Naive thymus-derived CD4-positive, alpha-beta T cell (primary cell): ENCODE data around the gene BICDL1. TPM values are rescaled to one million over a fixed set of nuclear protein-coding genes. Genes with fewer than 3 reads are reported as not detected.
A peak's percentile ranks its signal among the peaks of the same experiment; 100 is the strongest.

ENCODE experiments used
- ATAC-seq: fragments of 150-1000 bp; cut with Tn5 transposase; 2 replicates; pipeline ENCODE4 v1.10.0; 2021; ENCODE audit warnings: mild to moderate bottlenecking, moderate library complexity
- CTCF ChIA-PET: fragments of 350-600 bp; sonication (Branson Sonifier 250); formaldehyde crosslinking; loops from one replicate; lab custom pipeline; 2021; ENCODE audit warnings: antibody characterized with exemption; lab: Charles Lee
- POLR2A ChIA-PET: fragments of 350-600 bp; sonication (Branson Sonifier 250); formaldehyde crosslinking; loops from one replicate; lab custom pipeline; 2021; ENCODE audit warnings: antibody characterized with exemption, inconsistent platforms; lab: Charles Lee
- DNase-seq, 9 donors: peaks; one replicate each; pipeline versions ENCODE4 v3.0.0 to v3.0.0-alpha.2; 2020 to 2022; ENCODE audit warnings: mixed read lengths in 1 of 9
- H3K27ac ChIP-seq: one replicate; pipeline ENCODE4 v1.7.0; 2013; ENCODE audit warnings: mild to moderate bottlenecking, low read depth, low read length, moderate library complexity
- H3K27me3 ChIP-seq, 2 donors: one replicate each; pipeline ENCODE4 v1.7.0; 2013; ENCODE audit warnings: low read length in 2 of 2, mild to moderate bottlenecking in 2 of 2, moderate library complexity in 2 of 2; ENCODE audit not compliant: control insufficient read depth in 2 of 2, insufficient read depth in 2 of 2
- H3K36me3 ChIP-seq, 3 experiments: 1 replicate in 2 of 3; 2 replicates in 1 of 3; pipeline ENCODE4 v1.7.0; 2013; ENCODE audit warnings: low read length in 3 of 3, mild to moderate bottlenecking in 3 of 3, moderate library complexity in 1 of 3; ENCODE audit not compliant: insufficient read depth in 3 of 3, control insufficient read depth in 2 of 3
- H3K4me1 ChIP-seq, 2 donors: one replicate each; pipeline ENCODE4 v1.7.0; 2013; ENCODE audit warnings: low read length in 2 of 2, mild to moderate bottlenecking in 2 of 2, moderate library complexity in 1 of 2; ENCODE audit not compliant: control insufficient read depth in 2 of 2, insufficient read depth in 2 of 2
- H3K4me3 ChIP-seq: 2 replicates; pipeline ENCODE4 v1.7.0; 2013; ENCODE audit warnings: mild to moderate bottlenecking, low read length
- H3K9me3 ChIP-seq, 3 experiments: 1 replicate in 2 of 3; 2 replicates in 1 of 3; pipeline ENCODE4 v1.7.0; 2013; ENCODE audit warnings: low read length in 3 of 3; ENCODE audit not compliant: control insufficient read depth in 2 of 3
- H3K27ac Mint-ChIP-seq, 9 donors: one replicate each; pipeline ENCODE4 v1.8.0; 2020 to 2022; ENCODE audit warnings: mixed read lengths in 9 of 9, mild to moderate bottlenecking in 8 of 9, moderate library complexity in 5 of 9, inconsistent platforms in 2 of 9
- H3K27me3 Mint-ChIP-seq, 5 donors: one replicate each; pipeline ENCODE4 v1.8.0; 2021 to 2022; ENCODE audit warnings: mixed read lengths in 5 of 5, mild to moderate bottlenecking in 1 of 5
- H3K36me3 Mint-ChIP-seq, 5 donors: one replicate each; pipeline ENCODE4 v1.8.0; 2020 to 2022; ENCODE audit warnings: mixed read lengths in 5 of 5, mild to moderate bottlenecking in 3 of 5, inconsistent platforms in 1 of 5
- H3K4me1 Mint-ChIP-seq, 7 donors: one replicate each; pipeline ENCODE4 v1.8.0; 2020 to 2022; ENCODE audit warnings: mixed read lengths in 7 of 7, mild to moderate bottlenecking in 3 of 7, inconsistent platforms in 1 of 7
- H3K4me3 Mint-ChIP-seq, 10 donors: one replicate each; pipeline ENCODE4 v1.8.0; 2020 to 2022; ENCODE audit warnings: mild to moderate bottlenecking in 10 of 10, mixed read lengths in 10 of 10, moderate library complexity in 6 of 10, inconsistent platforms in 2 of 10
- H3K9me3 Mint-ChIP-seq, 11 donors: one replicate each; pipeline ENCODE4 v1.8.0; 2020 to 2022; ENCODE audit warnings: mixed read lengths in 11 of 11, mild to moderate bottlenecking in 4 of 11, inconsistent platforms in 1 of 11, moderate library complexity in 1 of 11
- intact Hi-C, 2 donors: fragments of 100-400 bp; cut with micrococcal nuclease; formaldehyde crosslinking; loops; one replicate each; pipeline ENCODE4 v1.15.1; 2023
- polyA plus RNA-seq, 2 donors: library from polyadenylated mRNA; unstranded; fragments of 300-500 nt; fragmentation: Illumina TruSeq; gene quantifications; one replicate each; pipeline ENCODE4 v1.2.3, GENCODE V29; 2021
- total RNA-seq, 6 experiments: library from RNA in 5 of 6; stranded (reverse) in 5 of 6; gene quantifications; 1 replicate in 5 of 6; 2 replicates in 1 of 6; pipeline ENCODE4 v1.2.3 and lab custom pipeline; 2021 to 2026

Gene BICDL1
- total and polyA plus RNA-seq, 7 experiments from 2014 or later: 2.4 to 156 (median 111) TPM

- no peak for DNase-seq
- CTCF ChIA-PET: interaction anchor here (0.6 kb wide), 1 partner anchor 751 kb away, joined by 3 read pairs; no protein-coding TSS in a partner anchor
- Mint-ChIP-seq H3K4me3 (no peak overlapping the region), H3K36me3 (peaks cover 8 to 23% (median 19%) of the 10 kb centered on the region in 5 donors), H3K9me3 (peaks cover 0 to 5% (median 0%) of the 10 kb centered on the region in 11 donors), H3K27ac (peak overlapping the region in 6 of 9 donors; percentile 6 to 88 (median 72)), H3K4me1 (peaks cover 9 to 56% (median 42%) of the 10 kb centered on the region in 7 donors), H3K27me3 (no peaks in the 10 kb centered on the region)
- Histone ChIP-seq H3K9me3 (no peaks in the 10 kb centered on the region), H3K27me3 (no peaks in the 10 kb centered on the region), H3K4me1 (peaks cover 10 to 19% of the 10 kb centered on the region in 2 donors), H3K27ac (no peak overlapping the region), H3K36me3 (no peaks in the 10 kb centered on the region), H3K4me3 (no peak overlapping the region)
- POLR2A ChIA-PET: interaction anchor here (0.8 kb wide), 1 partner anchor 36 kb away, joined by 3 read pairs; no protein-coding TSS in a partner anchor
- intact Hi-C loops: no loop called here
- no peak for ATAC-seq
Observed at GRCh38 chr12:120049426-120049825, 60.4 kb downstream of the BICDL1 start.

- H3K4me3 ChIP-seq: no peak overlapping the region
- H3K27ac ChIP-seq: no peak overlapping the region
- peaks cover 0 to 5% (median 0%) of the 10 kb centered on the region in 11 donors for H3K9me3 Mint-ChIP-seq
- ATAC-seq: no peak
- DNase-seq: no peak
- no peak overlapping the region for H3K4me3 Mint-ChIP-seq
- H3K27me3 Mint-ChIP-seq: no peaks in the 10 kb centered on the region
- H3K9me3 ChIP-seq: no peaks in the 10 kb centered on the region
- intact Hi-C loops: no loop called here
- CTCF ChIA-PET: no interaction called here
- peak overlapping the region in 1 of 9 donors; percentile 15 for H3K27ac Mint-ChIP-seq
- H3K4me1 ChIP-seq: peaks cover 10 to 19% of the 10 kb centered on the region in 2 donors
- H3K4me1 Mint-ChIP-seq: peaks cover 10 to 50% (median 42%) of the 10 kb centered on the region in 7 donors
- POLR2A ChIA-PET: interaction anchor here (1.0 kb wide), 1 partner anchor 44 kb away, joined by 3 read pairs; no protein-coding TSS in a partner anchor
- H3K36me3 Mint-ChIP-seq: peaks cover 8 to 22% (median 17%) of the 10 kb centered on the region in 5 donors
- H3K27me3 ChIP-seq: no peaks in the 10 kb centered on the region
- H3K36me3 ChIP-seq: no peaks in the 10 kb centered on the region
Observed at GRCh38 chr12:120051535-120051934, 62.5 kb downstream of the BICDL1 start.

- no peak overlapping the region for H3K4me3 ChIP-seq
- H3K36me3 Mint-ChIP-seq: peaks cover 8 to 25% (median 17%) of the 10 kb centered on the region in 5 donors
- no peaks in the 10 kb centered on the region for H3K27me3 Mint-ChIP-seq
- no peak overlapping the region for H3K4me3 Mint-ChIP-seq
- ChIA-PET POLR2A (no interaction called here), CTCF (no interaction called here)
- intact Hi-C loops: no loop called here
- peaks cover 3 to 27% (median 18%) of the 10 kb centered on the region in 7 donors for H3K4me1 Mint-ChIP-seq
- H3K27me3 ChIP-seq: no peaks in the 10 kb centered on the region
- H3K9me3 ChIP-seq: no peaks in the 10 kb centered on the region
- no peak for ATAC-seq
- no peaks in the 10 kb centered on the region for H3K4me1 ChIP-seq
- H3K27ac Mint-ChIP-seq: no peak overlapping the region
- DNase-seq: no peak
- H3K36me3 ChIP-seq: no peaks in the 10 kb centered on the region
- peaks cover 0 to 5% (median 0%) of the 10 kb centered on the region in 11 donors for H3K9me3 Mint-ChIP-seq
- no peak overlapping the region for H3K27ac ChIP-seq
Observed at GRCh38 chr12:120054293-120054692, 65.3 kb downstream of the BICDL1 start.

DNA sequence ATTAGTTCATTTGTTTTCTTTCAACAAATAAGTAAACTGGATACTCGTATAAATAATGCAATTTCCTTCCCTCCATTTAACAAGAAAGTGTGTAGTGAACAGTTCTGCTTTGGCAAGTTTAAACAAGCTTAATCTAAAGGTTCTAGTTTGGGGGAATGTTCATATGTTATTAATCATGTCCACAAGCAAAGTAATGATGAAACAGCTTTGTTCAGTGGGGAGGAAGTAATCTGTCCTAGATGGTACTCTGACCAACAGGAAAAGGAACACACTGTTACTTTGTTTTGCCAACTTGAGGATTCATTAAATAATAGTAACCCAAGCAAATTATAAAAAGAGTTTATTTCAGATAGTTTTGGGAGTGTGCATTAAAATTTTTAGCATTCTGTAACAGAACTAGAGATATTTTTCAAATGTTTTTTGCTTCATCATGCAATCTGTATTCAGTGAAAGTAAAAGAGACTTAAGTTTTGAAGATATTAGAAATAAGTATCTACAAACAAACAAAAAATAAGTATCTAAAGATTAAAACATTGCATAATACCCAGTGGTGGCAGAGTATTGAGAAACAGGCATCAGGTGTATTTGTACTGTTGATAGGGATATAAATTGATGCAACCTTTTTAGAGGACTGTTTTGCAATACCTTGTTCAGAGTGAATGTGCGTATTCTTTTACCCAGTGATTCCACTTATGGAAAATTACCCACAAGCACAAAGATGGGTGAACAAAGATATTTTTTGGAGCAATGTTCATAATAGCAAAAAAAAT lies 66.4 kb downstream of the BICDL1 start:
- Mint-ChIP-seq H3K27me3 (no peaks in the 10 kb centered on the region), H3K9me3 (peaks cover 0 to 5% (median 0%) of the 10 kb centered on the region in 11 donors), H3K4me1 (peaks cover 3 to 32% (median 12%) of the 10 kb centered on the region in 7 donors), H3K4me3 (no peak overlapping the region), H3K27ac (peak overlapping the region in 1 of 9 donors; percentile 41), H3K36me3 (peaks cover 8 to 25% (median 17%) of the 10 kb centered on the region in 5 donors)
- intact Hi-C loops: no loop called here
- DNase-seq (no peak), ATAC-seq (no peak)
- ChIA-PET CTCF (interaction anchor here (0.6 kb wide), 1 partner anchor 49 kb away, joined by 3 read pairs; no protein-coding TSS in a partner anchor), POLR2A (no interaction called here)
- Histone ChIP-seq H3K36me3 (no peaks in the 10 kb centered on the region), H3K4me3 (no peak overlapping the region), H3K27ac (no peak overlapping the region), H3K9me3 (no peaks in the 10 kb centered on the region), H3K4me1 (no peaks in the 10 kb centered on the region), H3K27me3 (no peaks in the 10 kb centered on the region)

GRCh38 chr12:120056739-120057138 lies 67.7 kb downstream of the BICDL1 start:
- POLR2A ChIA-PET: no interaction called here

GRCh38 chr12:120060196-120060595 lies 71.2 kb downstream of the BICDL1 start:
- ATAC-seq (no peak), DNase-seq (no peak)
- H3K9me3 Mint-ChIP-seq: no peaks in the 10 kb centered on the region
- POLR2A ChIA-PET: no interaction called here
- peaks cover 0 to 13% (median 0%) of the 10 kb centered on the region in 7 donors for H3K4me1 Mint-ChIP-seq
- H3K27me3 Mint-ChIP-seq: no peaks in the 10 kb centered on the region
- Histone ChIP-seq H3K36me3 (peaks cover 0 to 34% (median 0%) of the 10 kb centered on the region in 3 experiments), H3K9me3 (no peaks in the 10 kb centered on the region), H3K4me1 (no peaks in the 10 kb centered on the region), H3K27me3 (no peaks in the 10 kb centered on the region), H3K27ac (no peak overlapping the region), H3K4me3 (no peak overlapping the region)
- CTCF ChIA-PET: no interaction called here
- H3K36me3 Mint-ChIP-seq: peaks cover 3 to 36% (median 13%) of the 10 kb centered on the region in 5 donors
- no peak overlapping the region for H3K4me3 Mint-ChIP-seq
- intact Hi-C loops: loop anchor here in 1 of 2 donors (2.0 kb wide), 2 partner anchors 13 to 15 kb away; no protein-coding TSS in a partner anchor
- no peak overlapping the region for H3K27ac Mint-ChIP-seq

More at GRCh38 chr12:120056739-120057138, 67.7 kb downstream of the BICDL1 start:
- ATAC-seq (no peak), DNase-seq (no peak)
- no peak overlapping the region for H3K4me3 ChIP-seq
- Mint-ChIP-seq H3K36me3 (peaks cover 8 to 26% (median 18%) of the 10 kb centered on the region in 5 donors), H3K9me3 (peaks cover 0 to 5% (median 0%) of the 10 kb centered on the region in 11 donors), H3K27ac (peak overlapping the region in 1 of 9 donors; percentile 50), H3K27me3 (no peaks in the 10 kb centered on the region), H3K4me1 (peaks cover 3 to 30% (median 12%) of the 10 kb centered on the region in 7 donors), H3K4me3 (no peak overlapping the region)
- CTCF ChIA-PET: no interaction called here
- intact Hi-C loops: no loop called here
- H3K4me1 ChIP-seq: no peaks in the 10 kb centered on the region
- no peaks in the 10 kb centered on the region for H3K9me3 ChIP-seq
- peaks cover 0 to 4% (median 0%) of the 10 kb centered on the region in 3 experiments for H3K36me3 ChIP-seq
- H3K27ac ChIP-seq: no peak overlapping the region
- no peaks in the 10 kb centered on the region for H3K27me3 ChIP-seq
